IMR-90 (cell line): ENCODE measurements around the gene CXCL1. TPM values are rescaled to one million over a fixed set of nuclear protein-coding genes. Genes with fewer than 3 reads are reported as not detected.

Experiments used
- ATAC-seq: fragments of 200-7000 bp; cut with Tn5 transposase; 2 replicates; pipeline ENCODE4 v1.9.1; 2020; ENCODE audit warnings: low read depth, mild to moderate bottlenecking, moderate library complexity
- BruUV-seq: library from RNA; stranded (reverse); fragments of 400-500 nt; replicated peaks from 2 replicates; lab custom pipeline; 2021; lab: Mats Ljungman, UMichigan
- CTCF ChIA-PET: fragments of 300-600 bp; formaldehyde crosslinking; extraction: SDS; loops from one replicate; lab custom pipeline; 2021; ENCODE audit warnings: antibody characterized with exemption; lab: Yijun Ruan, JAX
- POLR2A ChIA-PET: fragments of 300-600 bp; sonication (Branson Sonifier 250); formaldehyde crosslinking; loops from one replicate; lab custom pipeline; 2022; ENCODE audit warnings: antibody characterized with exemption; ENCODE audit not compliant: unreplicated experiment; lab: Charles Lee
- DNase-seq: peaks from one replicate; pipeline ENCODE4 v3.0.0; 2013
- H2AFZ ChIP-seq: replicated peaks from 2 replicates; pipeline ENCODE3; 2013; ENCODE audit warnings: low read length, mild to moderate bottlenecking; ENCODE audit not compliant: poor library complexity
- H2AK5ac ChIP-seq: 2 replicates; pipeline ENCODE4 v1.6.1; 2013; ENCODE audit warnings: low read depth, low read length, inconsistent platforms
- H2AK9ac ChIP-seq: replicated peaks from 2 replicates; pipeline ENCODE3; 2013; ENCODE audit warnings: mild to moderate bottlenecking, low read depth, low read length, moderate library complexity; ENCODE audit not compliant: poor library complexity
- H2BK120ac ChIP-seq: 2 replicates; pipeline ENCODE4 v1.6.1; 2013; ENCODE audit warnings: low read depth, low read length, inconsistent platforms
- H2BK15ac ChIP-seq: 3 replicates; pipeline ENCODE4 v1.6.1; 2013; ENCODE audit warnings: low read depth, low read length, inconsistent platforms
- H2BK20ac ChIP-seq: 2 replicates; pipeline ENCODE4 v1.6.1; 2013; ENCODE audit warnings: low read depth, mild to moderate bottlenecking, inconsistent platforms, low read length, moderate library complexity
- H2BK5ac ChIP-seq: 2 replicates; pipeline ENCODE4 v1.6.1; 2013; ENCODE audit warnings: mild to moderate bottlenecking, low read depth, low read length, inconsistent platforms; ENCODE audit not compliant: poor library complexity, severe bottlenecking
- H3K14ac ChIP-seq: replicated peaks from 2 replicates; pipeline ENCODE4 v1.6.1; 2013; ENCODE audit warnings: low read depth, low read length, inconsistent platforms
- H3K18ac ChIP-seq: 2 replicates; pipeline ENCODE4 v1.6.1; 2013; ENCODE audit warnings: low read depth, low read length, control low read depth
- H3K23ac ChIP-seq: 2 replicates; pipeline ENCODE4 v1.6.1; 2013; ENCODE audit warnings: low read depth, low read length, inconsistent platforms
- H3K27ac ChIP-seq: 2 replicates; pipeline ENCODE4 v1.5.1; 2013; ENCODE audit warnings: mild to moderate bottlenecking, control low read depth, low read length; ENCODE audit not compliant: insufficient read depth
- H3K27me3 ChIP-seq: 2 replicates; pipeline ENCODE4 v1.6.1; 2013; ENCODE audit warnings: low read length; ENCODE audit not compliant: control insufficient read depth, insufficient read depth
- H3K36me3 ChIP-seq: 2 replicates; pipeline ENCODE4 v1.6.1; 2013; ENCODE audit warnings: low read length, mixed read lengths; ENCODE audit not compliant: control insufficient read depth, insufficient read depth
- H3K4ac ChIP-seq: 2 replicates; pipeline ENCODE4 v1.6.1; 2013; ENCODE audit warnings: low read depth, low read length, inconsistent platforms
- H3K4me1 ChIP-seq: 2 replicates; pipeline ENCODE4 v1.6.1; 2013; ENCODE audit warnings: low read length, mixed read lengths; ENCODE audit not compliant: control insufficient read depth, insufficient read depth
- H3K4me2 ChIP-seq: 2 replicates; pipeline ENCODE4 v1.6.1; 2013; ENCODE audit warnings: low read depth, mild to moderate bottlenecking, control low read depth, low read length, moderate library complexity
- H3K4me3 ChIP-seq: 2 replicates; pipeline ENCODE4 v1.5.1; 2013; ENCODE audit warnings: low read depth, mild to moderate bottlenecking, control low read depth, low read length, moderate library complexity; ENCODE audit not compliant: insufficient read depth
- H3K56ac ChIP-seq: 2 replicates; pipeline ENCODE4 v1.6.1; 2013; ENCODE audit warnings: low read length, inconsistent platforms; ENCODE audit not compliant: insufficient read depth; ENCODE audit errors: extremely low read depth
- H3K79me1 ChIP-seq, 2 experiments: 2 replicates each; pipeline ENCODE4 v1.6.1; 2013; ENCODE audit warnings: low read length in 2 of 2, inconsistent platforms in 1 of 2, low read depth in 1 of 2
- H3K9ac ChIP-seq: 2 replicates; pipeline ENCODE4 v1.6.1; 2013; ENCODE audit warnings: low read depth, low read length, control low read depth
- H3K9me1 ChIP-seq: 2 replicates; pipeline ENCODE4 v1.6.1; 2013; ENCODE audit warnings: low read length, inconsistent platforms; ENCODE audit not compliant: insufficient read depth
- H3K9me3 ChIP-seq: 2 replicates; pipeline ENCODE4 v1.6.1; 2013; ENCODE audit warnings: low read length; ENCODE audit not compliant: control insufficient read depth, insufficient read depth
- H4K20me1 ChIP-seq: 2 replicates; pipeline ENCODE4 v1.6.1; 2013; ENCODE audit warnings: low read length, inconsistent platforms; ENCODE audit not compliant: insufficient read depth
- H4K5ac ChIP-seq: 2 replicates; pipeline ENCODE4 v1.6.1; 2013; ENCODE audit warnings: mild to moderate bottlenecking, low read depth, low read length, control low read depth
- H4K8ac ChIP-seq, 2 experiments: 2 replicates each; pipeline ENCODE4 v1.6.1; 2013; ENCODE audit warnings: low read depth in 2 of 2, low read length in 2 of 2, control low read depth in 1 of 2, inconsistent platforms in 1 of 2
- H4K91ac ChIP-seq: 2 replicates; pipeline ENCODE4 v1.6.1; 2013; ENCODE audit warnings: low read depth, low read length, inconsistent platforms; ENCODE audit not compliant: insufficient read depth
- BHLHE40 ChIP-seq: fragments of 150-350 bp; IDR thresholded peaks from 2 replicates; pipeline ENCODE4 v1.6.1; 2016; ENCODE audit warnings: mild to moderate bottlenecking, low read depth, low read length
- CEBPB ChIP-seq: IDR thresholded peaks from 2 replicates; pipeline ENCODE4 v1.6.1; 2012; ENCODE audit warnings: low read depth, low read length, improper control_type of control experiment
- CTCF ChIP-seq: conservative IDR thresholded peaks from 2 replicates; pipeline ENCODE4 v1.5.1; 2012; ENCODE audit warnings: mild to moderate bottlenecking, low read depth, low read length, improper control_type of control experiment
- ELK1 ChIP-seq: fragments of 150-350 bp; IDR thresholded peaks from 2 replicates; pipeline ENCODE4 v1.6.1; 2016; ENCODE audit warnings: low read depth, mild to moderate bottlenecking, low read length, moderate library complexity, borderline replicate concordance
- MAFK ChIP-seq: IDR thresholded peaks from 2 replicates; pipeline ENCODE4 v1.6.1; 2012; ENCODE audit warnings: low read depth, low read length, improper control_type of control experiment
- MXI1 ChIP-seq: IDR thresholded peaks from 2 replicates; pipeline ENCODE4 v1.6.1; 2012; ENCODE audit warnings: low read depth, mild to moderate bottlenecking, low read length, moderate library complexity, borderline replicate concordance
- NFE2L2 ChIP-seq: fragments of 150-350 bp; IDR thresholded peaks from 2 replicates; pipeline ENCODE4 v1.6.1; 2016; ENCODE audit warnings: low read depth, mild to moderate bottlenecking, low read length
- POLR2A ChIP-seq: IDR thresholded peaks from 2 replicates; pipeline ENCODE4 v1.6.1; 2012; ENCODE audit warnings: mild to moderate bottlenecking, low read depth, low read length
- RAD21 ChIP-seq: IDR thresholded peaks from 2 replicates; pipeline ENCODE4 v1.6.1; 2012; ENCODE audit warnings: low read length, improper control_type of control experiment
- RCOR1 ChIP-seq: IDR thresholded peaks from 2 replicates; pipeline ENCODE4 v1.6.1; 2012; ENCODE audit warnings: mild to moderate bottlenecking, low read length, improper control_type of control experiment; ENCODE audit not compliant: insufficient replicate concordance
- RFX5 ChIP-seq: IDR thresholded peaks from 2 replicates; pipeline ENCODE4 v1.8.0; 2012; ENCODE audit warnings: low read depth, mild to moderate bottlenecking, low read length, moderate library complexity
- SMC3 ChIP-seq: fragments of 150-350 bp; IDR thresholded peaks from 2 replicates; pipeline ENCODE4 v1.6.1; 2016; ENCODE audit warnings: low read depth, mild to moderate bottlenecking, antibody characterized with exemption, low read length, moderate library complexity
- USF2 ChIP-seq: fragments of 150-350 bp; IDR thresholded peaks from 2 replicates; pipeline ENCODE4 v1.6.1; 2017; ENCODE audit warnings: mild to moderate bottlenecking, antibody characterized with exemption, low read length, low read depth
- WGBS, 2 experiments: methylation state at CpG; one replicate each; pipeline versions ENCODE4 v1.1.5 to v1.1.7; 2013; ENCODE audit warnings: missing lambda C conversion rate in 2 of 2; ENCODE audit not compliant: insufficient read length in 1 of 2; ENCODE audit errors: extremely low coverage in 2 of 2; 5-methylcytosine and 5-hydroxymethylcytosine counted together
- dilution Hi-C: fragments of 300-500 bp; cut with HindIII; formaldehyde crosslinking; loops from one replicate; pipeline ENCODE4 v1.14.3; 2018; ENCODE audit warnings: low sequenced_read_pairs; ENCODE audit not compliant: unreplicated experiment
- in situ Hi-C: fragments of 300-500 bp; cut with MboI; formaldehyde crosslinking; loops from 3 replicates; pipeline ENCODE4 v1.14.3; 2019; ENCODE audit warnings: low sequenced_read_pairs, inconsistent platforms, mixed read lengths
- intact Hi-C: fragments of 100-400 bp; cut with micrococcal nuclease; formaldehyde crosslinking; loops from 2 replicates; pipeline ENCODE4 v1.10.0; 2022
- polyA plus RNA-seq, 3 experiments: library from polyadenylated mRNA; depleted of rRNA; stranded (reverse); fragments of >200 nt; gene quantifications; 2 replicates each; pipeline ENCODE4 v1.2.3, GENCODE V29; 2012; ENCODE audit warnings: low replicate concordance in 1 of 3
- total RNA-seq: library from RNA; depleted of rRNA; stranded (reverse); fragments of >200 nt; gene quantifications from 2 replicates; pipeline ENCODE4 v1.2.3, GENCODE V29; 2012

Gene CXCL1
- total and polyA plus RNA-seq, 2 of the 4 experiments (the other 2 are of a cell fraction), result 2.0 TPM; not detected in 1

GRCh38 chr4:73868206-73869129 is 725 bp upstream of the CXCL1 start:
- H4K20me1 ChIP-seq, result no peaks in the 10 kb centered on the region
- ATAC-seq (peak; percentile 44), DNase-seq (no peak)
- H2BK120ac ChIP-seq, result 0 out of 2 replicates have a peak overlapping the region, but pooled peaks have one; percentile 4
- H3K27me3 ChIP-seq, result peaks cover 51% of the 10 kb centered on the region
- H2BK15ac ChIP-seq, result no peak overlapping the region
- dilution Hi-C loops, result no loop called here
- H2AK5ac ChIP-seq, result no peak overlapping the region; the same call in 1 of the 2 replicates
- ChIA-PET POLR2A (no interaction called here), CTCF (interaction anchor here (0.6 to 1.4 kb wide), 2 partner anchors 192 to 266 kb away, joined by 3 to 4 read pairs; no protein-coding TSS in a partner anchor)
- H2AFZ ChIP-seq, result peak overlapping the region; percentile 87
- peak overlapping the region; percentile 13; the same call in 1 of the 2 replicates for H3K27ac ChIP-seq
- TF ChIP-seq SMC3 (no peak), MAFK (no peak), POLR2A (no peak), BHLHE40 (no peak), USF2 (no peak), CEBPB (no peak), RAD21 (no peak), RFX5 (no peak), RCOR1 (no peak), MXI1 (no peak), CTCF (no peak), NFE2L2 (no peak), ELK1 (no peak)
- no peak overlapping the region for H4K91ac ChIP-seq
- H3K4me2 ChIP-seq, result peak overlapping the region; percentile 82
- 37% methylated on average over 7 of the region's 16 CpGs; no CpG with 5 or more reads in 1 of the 2 experiments for WGBS, 2 experiments
- H3K9me1 ChIP-seq, result no peaks in the 10 kb centered on the region
- H2AK9ac ChIP-seq, result no peak overlapping the region
- BruUV-seq, result no TSS peak
- intact Hi-C loops, result loop anchor here (10.0 kb wide), 2 partner anchors 166 to 266 kb away; partner anchors contain the start of gene CXCL3
- no peak overlapping the region for H2BK5ac ChIP-seq
- H3K4me3 ChIP-seq, result peak overlapping the region; percentile 55
- no peak overlapping the region for H2BK20ac ChIP-seq
- no peaks in the 10 kb centered on the region for H3K79me1 ChIP-seq
- H3K56ac ChIP-seq, result no peak overlapping the region
- H3K9me3 ChIP-seq, result no peaks in the 10 kb centered on the region
- in situ Hi-C loops, result no loop called here
- no peak overlapping the region; the same call in 1 of the 2 replicates for H4K5ac ChIP-seq
- peak overlapping the region; percentile 48 for H3K9ac ChIP-seq
- H3K18ac ChIP-seq, result peak overlapping the region; percentile 45; the same call in 1 of the 2 replicates
- no peak overlapping the region for H3K4ac ChIP-seq
- no peaks in the 10 kb centered on the region for H3K36me3 ChIP-seq
- no peak overlapping the region for H3K23ac ChIP-seq
- no peak overlapping the region for H3K14ac ChIP-seq
- peaks cover 3% of the 10 kb centered on the region; the same call in 1 of the 2 replicates for H3K4me1 ChIP-seq
- no peak overlapping the region for H4K8ac ChIP-seq
